HCT116 (cell line): ENCODE results near the gene LAD1. TPM values are rescaled to one million over a fixed set of nuclear protein-coding genes. Genes with fewer than 3 reads are reported as not detected.

Experiments used
- ATAC-seq: fragments of 200-7000 bp; cut with Tn5 transposase; 2 replicates; pipeline ENCODE4 v1.9.1; 2020; ENCODE audit warnings: mild to moderate bottlenecking, moderate library complexity
- BruUV-seq: library from RNA; stranded (reverse); fragments of 400-500 nt; replicated peaks from 2 replicates; lab custom pipeline; 2021; lab: Mats Ljungman, UMichigan
- CTCF ChIA-PET: fragments of 300-600 bp; sonication (Branson Sonifier 250); formaldehyde crosslinking; loops from one replicate; lab custom pipeline; 2021; ENCODE audit warnings: antibody characterized with exemption; lab: Charles Lee
- POLR2A ChIA-PET: fragments of 300-600, 350-600 bp; sonication (Branson Sonifier 250); formaldehyde crosslinking; loops from one replicate; lab custom pipeline; 2021; ENCODE audit warnings: antibody characterized with exemption; lab: Charles Lee
- RAD21 ChIA-PET, 2 experiments: fragments of 300-600 bp; sonication (Branson Sonifier 250); formaldehyde crosslinking; loops; one replicate each; lab custom pipeline; 2023; ENCODE audit warnings: low total read pairs in 2 of 2; ENCODE audit not compliant: uncharacterized antibody in 2 of 2, unreplicated experiment in 2 of 2, low non-redundant PET in 1 of 2; lab: Charles Lee
- DNase-seq: peaks from one replicate; pipeline ENCODE4 v3.0.0-alpha.2; 2010; ENCODE audit warnings: low read depth, low spot score
- H2AFZ ChIP-seq: fragments of 200-600 bp; shearing (Covaris generic), sonication (generic); 2 replicates; pipeline ENCODE4 v1.6.1; 2017; ENCODE audit warnings: low read depth, mixed run types, mixed read lengths, antibody characterized with exemption, low read length; ENCODE audit not compliant: poor library complexity, severe bottlenecking
- H3K27ac ChIP-seq: 2 replicates; pipeline ENCODE4 v1.5.1; 2012; ENCODE audit warnings: low read depth, low read length
- H3K27me3 ChIP-seq: fragments of 200-600 bp; sonication (generic); 2 replicates; pipeline ENCODE4 v1.6.1; 2016; ENCODE audit warnings: mixed run types, low read length, mixed read lengths; ENCODE audit not compliant: insufficient read depth
- H3K36me3 ChIP-seq, 2 experiments: fragments of 200-500 bp in 1 of 2; fragments of 200-600 bp in 1 of 2; sonication (Bioruptor generic) in 1 of 2; sonication (generic) in 1 of 2; 2 replicates each; pipeline versions ENCODE4 v1.5.1 to v1.6.1; 2014 to 2016; ENCODE audit warnings: low read length in 2 of 2, inconsistent platforms in 1 of 2, mixed read lengths in 1 of 2, mixed run types in 1 of 2; ENCODE audit not compliant: insufficient read depth in 2 of 2, control insufficient read depth in 1 of 2
- H3K4me1 ChIP-seq, 2 experiments: fragments of 200-600 bp in 1 of 2; sonication (generic) in 1 of 2; 2 replicates each; pipeline versions ENCODE4 v1.5.1 to v1.6.1; 2012 to 2017; ENCODE audit warnings: low read length in 2 of 2, inconsistent platforms in 1 of 2, mild to moderate bottlenecking in 1 of 2, mixed read lengths in 1 of 2, mixed run types in 1 of 2, moderate library complexity in 1 of 2; ENCODE audit not compliant: insufficient read depth in 2 of 2, control insufficient read depth in 1 of 2
- H3K4me2 ChIP-seq: fragments of 200-600 bp; sonication (generic); 2 replicates; pipeline ENCODE4 v1.6.1; 2017; ENCODE audit warnings: mixed run types, low read length, mixed read lengths
- H3K4me3 ChIP-seq, 2 experiments: fragments of 200-600 bp in 1 of 2; sonication (generic) in 1 of 2; replicated peaks in 1 of 2; 2 replicates each; pipeline ENCODE4 v1.5.1; 2011 to 2016; ENCODE audit warnings: low read length in 2 of 2, control low read depth in 1 of 2, low read depth in 1 of 2, mild to moderate bottlenecking in 1 of 2, mixed read lengths in 1 of 2, mixed run types in 1 of 2
- H3K79me2 ChIP-seq: fragments of 200-600 bp; sonication (generic); 2 replicates; pipeline ENCODE4 v1.6.1; 2017; ENCODE audit warnings: mild to moderate bottlenecking, mixed run types, low read length, moderate library complexity, mixed read lengths; ENCODE audit not compliant: insufficient read depth
- H3K9ac ChIP-seq: fragments of 200-600 bp; sonication (generic); 2 replicates; pipeline ENCODE4 v1.6.1; 2016; ENCODE audit warnings: low read length, mixed read lengths
- H3K9me2 ChIP-seq: fragments of 200-600 bp; sonication (generic), shearing (Covaris generic); 2 replicates; pipeline ENCODE4 v1.6.1; 2017; ENCODE audit warnings: mixed run types, mild to moderate bottlenecking, moderate library complexity; ENCODE audit not compliant: insufficient read depth
- H3K9me3 ChIP-seq, 2 experiments: fragments of 200-500 bp in 1 of 2; fragments of 200-600 bp in 1 of 2; sonication (Bioruptor generic) in 1 of 2; sonication (generic) in 1 of 2; 2 replicates each; pipeline ENCODE4 v1.6.1; 2014 to 2017; ENCODE audit warnings: low read length in 2 of 2, mixed read lengths in 2 of 2, inconsistent platforms in 1 of 2, low read depth in 1 of 2, mild to moderate bottlenecking in 1 of 2, mixed run types in 1 of 2, moderate library complexity in 1 of 2; ENCODE audit not compliant: control insufficient read depth in 1 of 2, insufficient read depth in 1 of 2
- H4K20me1 ChIP-seq: fragments of 200-600 bp; sonication (generic), shearing (Covaris generic); 2 replicates; pipeline ENCODE4 v1.6.1; 2017; ENCODE audit warnings: mixed run types, mild to moderate bottlenecking, moderate library complexity; ENCODE audit not compliant: insufficient read depth
- ELF1 ChIP-seq: IDR thresholded peaks from 2 replicates; pipeline ENCODE4 v1.6.1; 2012; ENCODE audit warnings: low read depth, borderline replicate concordance
- EZH2 ChIP-seq: fragments of 200-600 bp; sonication (generic); IDR thresholded peaks from 2 replicates; pipeline ENCODE4 v1.6.1; 2017; ENCODE audit warnings: antibody characterized with exemption, mixed run types
- RAD21 ChIP-seq: IDR thresholded peaks from 2 replicates; pipeline ENCODE4 v1.6.1; 2012; ENCODE audit warnings: low read depth, mild to moderate bottlenecking
- SRF ChIP-seq: IDR thresholded peaks from 2 replicates; pipeline ENCODE4 v1.6.1; 2012; ENCODE audit warnings: low read depth
- intact Hi-C: fragments of 100-400 bp; cut with micrococcal nuclease; formaldehyde crosslinking; loops from 2 replicates; pipeline ENCODE4 v1.10.0; 2022
- total RNA-seq: library from RNA; stranded (reverse); gene quantifications from one replicate; pipeline ENCODE4 v1.2.1, GENCODE V29; 2021; ENCODE audit not compliant: unreplicated experiment
- TF ChIP-seq, protein P1 (sequence below): IDR thresholded peaks from 2 replicates; pipeline ENCODE4 v1.6.1; 2011; ENCODE audit warnings: mild to moderate bottlenecking, low read length, moderate library complexity; ENCODE audit not compliant: insufficient replicate concordance; ENCODE audit errors: extremely low read depth
- TF ChIP-seq, protein P2 (sequence below), 3 experiments: fragments of 200-600 bp in 1 of 3; sonication (generic) in 1 of 3; IDR thresholded peaks in 2 of 3; conservative IDR thresholded peaks in 1 of 3; 2 replicates each; pipeline ENCODE4 v1.5.1; 2012 to 2017; ENCODE audit warnings: low read depth in 2 of 3, low read length in 2 of 3, antibody characterized with exemption in 1 of 3, borderline replicate concordance in 1 of 3, control low read depth in 1 of 3, mild to moderate bottlenecking in 1 of 3, mixed read lengths in 1 of 3, mixed run types in 1 of 3, moderate library complexity in 1 of 3; ENCODE audit not compliant: insufficient read depth in 1 of 3

The LAD1 gene
- total RNA-seq, 1 experiment from 2014 or later: 56.1 TPM

- intact Hi-C loops: loop anchor here (1.0 kb wide), 1 partner anchor 92 kb away; no protein-coding TSS in a partner anchor
- peaks cover 3% of the 10 kb centered on the region; the same call in 1 of the 2 replicates for H3K27me3 ChIP-seq
- no peak overlapping the region for H2AFZ ChIP-seq
- peaks cover 2 to 15% of the 10 kb centered on the region in 2 experiments; a peak in 3 of 4 replicates for H3K4me1 ChIP-seq
- H3K36me3 ChIP-seq: no peaks in the 10 kb centered on the region
- ChIA-PET CTCF (interaction anchor here (0.6 to 3.8 kb wide), 18 partner anchors 10 to 133 kb away, joined by 3 to 31 read pairs (median 4); no protein-coding TSS in a partner anchor), RAD21 (interaction anchor here in 1 of 2 experiments (1.1 to 1.2 kb wide), 2 partner anchors 17 to 92 kb away, joined by 3 to 4 read pairs; no protein-coding TSS in a partner anchor), POLR2A (no interaction called here)
- H3K9ac ChIP-seq: no peak overlapping the region
- DNase-seq (peak; percentile 54), ATAC-seq (peak; percentile 76)
- BruUV-seq: no TSS peak
- H3K4me3 ChIP-seq: no peak overlapping the region
- H3K9me2 ChIP-seq: no peaks in the 10 kb centered on the region
- H4K20me1 ChIP-seq: no peaks in the 10 kb centered on the region
- no peaks in the 10 kb centered on the region for H3K79me2 ChIP-seq
- peak overlapping the region; percentile 53 for H3K4me2 ChIP-seq
- TF ChIP-seq, protein P1, sequence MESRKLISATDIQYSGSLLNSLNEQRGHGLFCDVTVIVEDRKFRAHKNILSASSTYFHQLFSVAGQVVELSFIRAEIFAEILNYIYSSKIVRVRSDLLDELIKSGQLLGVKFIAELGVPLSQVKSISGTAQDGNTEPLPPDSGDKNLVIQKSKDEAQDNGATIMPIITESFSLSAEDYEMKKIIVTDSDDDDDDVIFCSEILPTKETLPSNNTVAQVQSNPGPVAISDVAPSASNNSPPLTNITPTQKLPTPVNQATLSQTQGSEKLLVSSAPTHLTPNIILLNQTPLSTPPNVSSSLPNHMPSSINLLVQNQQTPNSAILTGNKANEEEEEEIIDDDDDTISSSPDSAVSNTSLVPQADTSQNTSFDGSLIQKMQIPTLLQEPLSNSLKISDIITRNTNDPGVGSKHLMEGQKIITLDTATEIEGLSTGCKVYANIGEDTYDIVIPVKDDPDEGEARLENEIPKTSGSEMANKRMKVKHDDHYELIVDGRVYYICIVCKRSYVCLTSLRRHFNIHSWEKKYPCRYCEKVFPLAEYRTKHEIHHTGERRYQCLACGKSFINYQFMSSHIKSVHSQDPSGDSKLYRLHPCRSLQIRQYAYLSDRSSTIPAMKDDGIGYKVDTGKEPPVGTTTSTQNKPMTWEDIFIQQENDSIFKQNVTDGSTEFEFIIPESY: no peak
- TF ChIP-seq, protein P2, sequence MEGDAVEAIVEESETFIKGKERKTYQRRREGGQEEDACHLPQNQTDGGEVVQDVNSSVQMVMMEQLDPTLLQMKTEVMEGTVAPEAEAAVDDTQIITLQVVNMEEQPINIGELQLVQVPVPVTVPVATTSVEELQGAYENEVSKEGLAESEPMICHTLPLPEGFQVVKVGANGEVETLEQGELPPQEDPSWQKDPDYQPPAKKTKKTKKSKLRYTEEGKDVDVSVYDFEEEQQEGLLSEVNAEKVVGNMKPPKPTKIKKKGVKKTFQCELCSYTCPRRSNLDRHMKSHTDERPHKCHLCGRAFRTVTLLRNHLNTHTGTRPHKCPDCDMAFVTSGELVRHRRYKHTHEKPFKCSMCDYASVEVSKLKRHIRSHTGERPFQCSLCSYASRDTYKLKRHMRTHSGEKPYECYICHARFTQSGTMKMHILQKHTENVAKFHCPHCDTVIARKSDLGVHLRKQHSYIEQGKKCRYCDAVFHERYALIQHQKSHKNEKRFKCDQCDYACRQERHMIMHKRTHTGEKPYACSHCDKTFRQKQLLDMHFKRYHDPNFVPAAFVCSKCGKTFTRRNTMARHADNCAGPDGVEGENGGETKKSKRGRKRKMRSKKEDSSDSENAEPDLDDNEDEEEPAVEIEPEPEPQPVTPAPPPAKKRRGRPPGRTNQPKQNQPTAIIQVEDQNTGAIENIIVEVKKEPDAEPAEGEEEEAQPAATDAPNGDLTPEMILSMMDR (IDR thresholded peaks at IDR 0.05 in 2 of 3, conservative IDR thresholded peaks at IDR 0.05 in 1 of 3; ENCODE audit: borderline replicate concordance in 1 of 3, insufficient read depth in 1 of 3, low read depth in 2 of 3, low read length in 2 of 3): peak; percentile 78 to 83 (median 83)
- peak; percentile 79 for TF ChIP-seq RAD21
- no peak for TF ChIP-seq SRF
- no peak for TF ChIP-seq EZH2
- no peak for TF ChIP-seq ELF1
- no peak overlapping the region for H3K27ac ChIP-seq
- H3K9me3 ChIP-seq: peaks cover 4 to 5% of the 10 kb centered on the region in 2 experiments; a peak in 1 of 4 replicates
These were observed 52.7 kb downstream of the LAD1 start for GRCh38 chr1:201346337-201346939.
